ENCODE data around the gene LOXL4.

DNA sequence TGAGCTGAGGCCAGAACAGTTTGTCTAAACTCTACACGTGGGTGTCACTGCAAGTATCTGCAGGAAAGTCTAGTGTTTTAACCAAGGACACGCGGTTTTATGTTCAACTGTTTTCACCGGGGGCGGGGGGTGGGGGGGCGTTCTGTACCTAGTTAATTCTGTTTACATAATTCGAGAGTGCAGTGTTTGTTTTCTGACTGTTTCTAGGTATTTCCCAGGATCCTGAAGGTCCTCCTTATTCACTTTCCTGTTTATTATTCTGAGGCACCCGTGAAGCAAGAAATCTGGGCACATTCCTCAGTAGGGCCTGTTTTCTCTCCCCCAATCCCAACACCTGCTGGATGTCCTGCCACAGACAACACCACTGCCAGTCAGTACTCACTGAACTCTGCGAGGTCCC lies 7.6 kb downstream of the LOXL4 start:
- TF ChIP-seq, protein P1, sequence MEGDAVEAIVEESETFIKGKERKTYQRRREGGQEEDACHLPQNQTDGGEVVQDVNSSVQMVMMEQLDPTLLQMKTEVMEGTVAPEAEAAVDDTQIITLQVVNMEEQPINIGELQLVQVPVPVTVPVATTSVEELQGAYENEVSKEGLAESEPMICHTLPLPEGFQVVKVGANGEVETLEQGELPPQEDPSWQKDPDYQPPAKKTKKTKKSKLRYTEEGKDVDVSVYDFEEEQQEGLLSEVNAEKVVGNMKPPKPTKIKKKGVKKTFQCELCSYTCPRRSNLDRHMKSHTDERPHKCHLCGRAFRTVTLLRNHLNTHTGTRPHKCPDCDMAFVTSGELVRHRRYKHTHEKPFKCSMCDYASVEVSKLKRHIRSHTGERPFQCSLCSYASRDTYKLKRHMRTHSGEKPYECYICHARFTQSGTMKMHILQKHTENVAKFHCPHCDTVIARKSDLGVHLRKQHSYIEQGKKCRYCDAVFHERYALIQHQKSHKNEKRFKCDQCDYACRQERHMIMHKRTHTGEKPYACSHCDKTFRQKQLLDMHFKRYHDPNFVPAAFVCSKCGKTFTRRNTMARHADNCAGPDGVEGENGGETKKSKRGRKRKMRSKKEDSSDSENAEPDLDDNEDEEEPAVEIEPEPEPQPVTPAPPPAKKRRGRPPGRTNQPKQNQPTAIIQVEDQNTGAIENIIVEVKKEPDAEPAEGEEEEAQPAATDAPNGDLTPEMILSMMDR (IDR thresholded peaks at IDR 0.05; ENCODE audit: low read depth, low read length) = no peak
- TF ChIP-seq EZH2phosphoT487 (IDR thresholded peaks at IDR 0.05; ENCODE audit: low read depth) = no peak

Data from OCI-LY3 (cell line).